KMS-11 (cell line): ENCODE measurements around the gene CLBA1.

ENCODE experiments used
- H2AFZ ChIP-seq: fragments of 200-600 bp; sonication (generic); 2 replicates; pipeline ENCODE4 v1.6.1; 2016; ENCODE audit warnings: antibody characterized with exemption, mixed run types, low read depth
- H3K27ac ChIP-seq: fragments of 200-600 bp; sonication (generic); 2 replicates; pipeline ENCODE4 v1.6.1; 2016; ENCODE audit warnings: mild to moderate bottlenecking, mixed run types
- H3K27me3 ChIP-seq: fragments of 200-600 bp; sonication (generic); 2 replicates; pipeline ENCODE4 v1.6.1; 2017; ENCODE audit warnings: mild to moderate bottlenecking, low read depth, mixed run types, moderate library complexity; ENCODE audit not compliant: insufficient read depth
- H3K36me3 ChIP-seq: fragments of 200-600 bp; sonication (generic); 2 replicates; pipeline ENCODE4 v1.6.1; 2017; ENCODE audit warnings: mild to moderate bottlenecking, mixed run types; ENCODE audit not compliant: insufficient read depth
- H3K4me1 ChIP-seq: fragments of 200-600 bp; sonication (generic); 2 replicates; pipeline ENCODE4 v1.6.1; 2016; ENCODE audit warnings: mild to moderate bottlenecking, low read depth, mixed run types; ENCODE audit not compliant: poor library complexity, severe bottlenecking
- H3K4me2 ChIP-seq: fragments of 200-600 bp; sonication (generic); 2 replicates; pipeline ENCODE4 v1.7.0; 2016; ENCODE audit warnings: mild to moderate bottlenecking, mixed run types
- H3K4me3 ChIP-seq: fragments of 200-600 bp; sonication (generic); IDR thresholded peaks from 2 replicates; pipeline ENCODE4 v1.6.1; 2017; ENCODE audit warnings: low read depth, low read length, mixed read lengths; ENCODE audit not compliant: insufficient read depth
- H3K79me2 ChIP-seq: fragments of 200-600 bp; sonication (generic); 2 replicates; pipeline ENCODE4 v1.6.1; 2016; ENCODE audit warnings: low read depth, mixed run types; ENCODE audit not compliant: insufficient read depth
- H3K9ac ChIP-seq: fragments of 200-600 bp; sonication (generic); 2 replicates; pipeline ENCODE4 v1.6.1; 2016; ENCODE audit warnings: mild to moderate bottlenecking, mixed run types
- H4K20me1 ChIP-seq: fragments of 200-600 bp; sonication (generic); 2 replicates; pipeline ENCODE4 v1.6.1; 2016; ENCODE audit warnings: mild to moderate bottlenecking, mixed run types; ENCODE audit not compliant: insufficient read depth
- CTCF ChIP-seq: fragments of 200-600 bp; sonication (generic); conservative IDR thresholded peaks from 2 replicates; pipeline ENCODE4 v1.6.1; 2017; ENCODE audit warnings: low read depth, mild to moderate bottlenecking, antibody characterized with exemption, low read length, moderate library complexity, mixed read lengths

CLBA1 gene

GRCh38 chr14:104972301-104973134, 13.1 kb upstream of the CLBA1 start:
- no peak overlapping the region for H3K27ac ChIP-seq
- no peak overlapping the region for H3K9ac ChIP-seq

GRCh38 chr14:104973135-104973384, 12.5 kb upstream of the CLBA1 start:
- Histone ChIP-seq H3K4me1 (peaks cover 10% of the 10 kb centered on the region), H4K20me1 (no peaks in the 10 kb centered on the region), H3K27me3 (no peaks in the 10 kb centered on the region), H3K36me3 (no peaks in the 10 kb centered on the region), H3K27ac (no peak overlapping the region), H2AFZ (no peak overlapping the region), H3K4me2 (no peak overlapping the region), H3K79me2 (no peaks in the 10 kb centered on the region), H3K9ac (no peak overlapping the region), H3K4me3 (no peak overlapping the region)
- TF ChIP-seq CTCF, result no peak

More at GRCh38 chr14:104972301-104973134, 13.1 kb upstream of the CLBA1 start:
- Histone ChIP-seq H3K27me3 (no peaks in the 10 kb centered on the region), H4K20me1 (no peaks in the 10 kb centered on the region), H3K4me3 (no peak overlapping the region), H3K36me3 (no peaks in the 10 kb centered on the region), H3K79me2 (no peaks in the 10 kb centered on the region), H3K4me1 (peaks cover 10% of the 10 kb centered on the region), H2AFZ (no peak overlapping the region), H3K4me2 (no peak overlapping the region)
- TF ChIP-seq CTCF, result no peak

- no peak for TF ChIP-seq CTCF
- Histone ChIP-seq H3K4me3 (no peak overlapping the region), H4K20me1 (no peaks in the 10 kb centered on the region), H3K36me3 (no peaks in the 10 kb centered on the region), H3K9ac (no peak overlapping the region), H2AFZ (no peak overlapping the region), H3K4me1 (peaks cover 10% of the 10 kb centered on the region), H3K27me3 (no peaks in the 10 kb centered on the region), H3K4me2 (no peak overlapping the region), H3K27ac (no peak overlapping the region), H3K79me2 (no peaks in the 10 kb centered on the region)
Measured at GRCh38 chr14:104973385-104974145, 12.0 kb upstream of the CLBA1 start.

GRCh38 chr14:104974146-104974541, 11.4 kb upstream of the CLBA1 start:
- H3K4me3 ChIP-seq, result no peak overlapping the region
- no peaks in the 10 kb centered on the region for H4K20me1 ChIP-seq
- TF ChIP-seq CTCF, result no peak
- H3K9ac ChIP-seq, result no peak overlapping the region
- H3K4me2 ChIP-seq, result no peak overlapping the region
- H3K36me3 ChIP-seq, result no peaks in the 10 kb centered on the region
- H3K4me1 ChIP-seq, result peaks cover 10% of the 10 kb centered on the region
- H3K27ac ChIP-seq, result no peak overlapping the region
- no peaks in the 10 kb centered on the region for H3K27me3 ChIP-seq
- H3K79me2 ChIP-seq, result no peaks in the 10 kb centered on the region
- H2AFZ ChIP-seq, result no peak overlapping the region
